Stimulated activated CD8-positive, alpha-beta memory T cell treated with anti-CD3 and anti-CD28 coated beads, Interleukin-15, amount 100 ng/mL, for 48 hours (primary cell): ENCODE results near the gene IL12A.

Experiments used
- DNase-seq, 2 donors: peaks; one replicate each; pipeline ENCODE4 v3.0.0-alpha.2; 2020; ENCODE audit warnings: low read depth in 2 of 2

Gene IL12A

GRCh38 chr3:159988617-159989271 lies at the start of gene IL12A:
Gene IL12A (plus strand): TSS chr3:159988835.
- DNase-seq = peak; percentile 66 to 75

- DNase-seq = no peak
Observed at GRCh38 chr3:159941038-159942000, 47.3 kb upstream of the IL12A start.

GRCh38 chr3:159944781-159945180 lies 43.9 kb upstream of the IL12A start:
- no peak for DNase-seq

GRCh38 chr3:159945930-159946329 lies 42.7 kb upstream of the IL12A start:
- DNase-seq = no peak

- DNase-seq = no peak
Observed at GRCh38 chr3:159947220-159947619, 41.4 kb upstream of the IL12A start.

- no peak for DNase-seq
Observed at GRCh38 chr3:159948429-159949144, 40.0 kb upstream of the IL12A start.

- no peak for DNase-seq
Observed at GRCh38 chr3:159950156-159950898, 38.3 kb upstream of the IL12A start.

GRCh38 chr3:159951540-159951939 lies 37.1 kb upstream of the IL12A start:
- no peak for DNase-seq

GRCh38 chr3:159953325-159954085 lies 35.1 kb upstream of the IL12A start:
- no peak for DNase-seq

GRCh38 chr3:159960188-159961148 lies 28.2 kb upstream of the IL12A start:
- no peak for DNase-seq

- no peak for DNase-seq
Observed at GRCh38 chr3:159964166-159964973, 24.3 kb upstream of the IL12A start.

- DNase-seq = no peak
Observed at GRCh38 chr3:159971311-159971710, 17.3 kb upstream of the IL12A start.

GRCh38 chr3:159977295-159977694 lies 11.3 kb upstream of the IL12A start:
- DNase-seq = no peak

- no peak for DNase-seq
Observed at GRCh38 chr3:159978353-159978752, 10.3 kb upstream of the IL12A start.

- DNase-seq = no peak
Observed at GRCh38 chr3:159978918-159979703, 9.5 kb upstream of the IL12A start.

- DNase-seq = no peak
Observed at GRCh38 chr3:159982442-159982974, 6.1 kb upstream of the IL12A start.

- DNase-seq = no peak
Observed at GRCh38 chr3:159987291-159987711, 1.3 kb upstream of the IL12A start.
